Osteoblast (primary cell): ENCODE results near the gene PDLIM1. TPM values are rescaled to one million over a fixed set of nuclear protein-coding genes. Genes with fewer than 3 reads are reported as not detected.

Experiments used
- DNase-seq: peaks from one replicate; pipeline ENCODE4 v3.0.0; 2011; ENCODE audit warnings: low spot score, mixed read lengths; ENCODE audit not compliant: insufficient read length; ENCODE audit errors: missing footprints
- H2AFZ ChIP-seq: 2 replicates; pipeline ENCODE4 v1.6.0; 2011; ENCODE audit warnings: mild to moderate bottlenecking, low read length
- H3K27ac ChIP-seq: 2 replicates; pipeline ENCODE4 v1.5.1; 2011; ENCODE audit warnings: mild to moderate bottlenecking, low read depth, low read length, moderate library complexity
- H3K27me3 ChIP-seq: 2 replicates; pipeline ENCODE4 v1.6.0; 2012; ENCODE audit warnings: mild to moderate bottlenecking, control low read depth, inconsistent platforms, low read length, moderate library complexity; ENCODE audit not compliant: insufficient read depth
- H3K36me3 ChIP-seq: 2 replicates; pipeline ENCODE4 v1.5.1; 2011; ENCODE audit warnings: mild to moderate bottlenecking, low read length, control low read depth, moderate library complexity; ENCODE audit not compliant: insufficient read depth
- H3K4me1 ChIP-seq: 2 replicates; pipeline ENCODE4 v1.5.1; 2011; ENCODE audit warnings: mild to moderate bottlenecking, low read length, control low read depth, moderate library complexity; ENCODE audit not compliant: insufficient read depth
- H3K4me2 ChIP-seq: 2 replicates; pipeline ENCODE4 v1.6.0; 2011; ENCODE audit warnings: mild to moderate bottlenecking, low read length; ENCODE audit not compliant: insufficient read depth
- H3K4me3 ChIP-seq: fragments of 200-600 bp; sonication (generic); 3 replicates; pipeline ENCODE4 v1.5.1; 2012; ENCODE audit warnings: mild to moderate bottlenecking, low read length, inconsistent platforms; ENCODE audit not compliant: insufficient read depth
- H3K79me2 ChIP-seq: 2 replicates; pipeline ENCODE4 v1.6.0; 2012; ENCODE audit warnings: mild to moderate bottlenecking, low read length, control low read depth, inconsistent platforms; ENCODE audit not compliant: insufficient read depth
- H3K9me3 ChIP-seq: 2 replicates; pipeline ENCODE4 v1.5.1; 2011; ENCODE audit warnings: low read depth, low read length, control low read depth
- H4K20me1 ChIP-seq: 2 replicates; pipeline ENCODE4 v1.6.0; 2012; ENCODE audit warnings: mild to moderate bottlenecking, low read length, control low read depth; ENCODE audit not compliant: insufficient read depth
- CTCF ChIP-seq: IDR thresholded peaks from 2 replicates; pipeline ENCODE4 v1.5.1; 2011; ENCODE audit warnings: mild to moderate bottlenecking, low read depth, low read length, moderate library complexity; ENCODE audit errors: extremely low read depth
- total RNA-seq: library from RNA; depleted of rRNA; stranded (reverse); fragments of >200 nt; gene quantifications from 2 replicates; pipeline ENCODE4 v1.2.3, GENCODE V29; 2012

PDLIM1 gene
- total RNA-seq, 1 donor: 26.1 TPM

DNA sequence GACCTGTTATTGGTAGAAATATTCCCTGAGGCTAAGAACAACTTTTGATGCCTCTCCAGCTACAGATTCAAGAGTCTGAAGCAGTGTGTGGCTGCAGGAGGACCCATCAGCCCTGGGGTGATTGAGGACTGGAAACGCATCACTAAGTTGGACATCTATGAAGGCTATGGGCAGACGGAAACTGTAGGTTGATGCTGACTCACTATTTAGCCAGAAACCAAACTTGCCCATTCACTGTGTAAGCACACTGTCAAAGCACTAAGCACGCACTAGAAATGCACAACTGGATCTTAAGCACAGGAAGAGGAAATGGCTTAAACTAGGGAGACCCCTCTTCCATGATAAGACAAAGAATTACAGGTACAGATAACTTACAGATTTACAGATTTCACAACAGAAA lies 76.0 kb downstream of the PDLIM1 start:
- Histone ChIP-seq H2AFZ (peak overlapping the region; percentile 2), H3K36me3 (no peaks in the 10 kb centered on the region), H3K27me3 (no peaks in the 10 kb centered on the region), H3K4me2 (no peak overlapping the region), H3K27ac (peak overlapping the region; percentile 35), H3K79me2 (no peaks in the 10 kb centered on the region), H4K20me1 (no peaks in the 10 kb centered on the region), H3K9me3 (no peaks in the 10 kb centered on the region), H3K4me1 (peaks cover 40% of the 10 kb centered on the region), H3K4me3 (no peak overlapping the region)
- no peak for DNase-seq
- TF ChIP-seq CTCF: no peak

- H3K4me3 ChIP-seq: no peak overlapping the region
- H3K36me3 ChIP-seq: no peaks in the 10 kb centered on the region
- H4K20me1 ChIP-seq: no peaks in the 10 kb centered on the region
- H3K4me1 ChIP-seq: peaks cover 40% of the 10 kb centered on the region
- H3K27ac ChIP-seq: no peak overlapping the region
- H3K27me3 ChIP-seq: no peaks in the 10 kb centered on the region
- no peak overlapping the region for H3K4me2 ChIP-seq
- no peak overlapping the region for H2AFZ ChIP-seq
- H3K9me3 ChIP-seq: no peaks in the 10 kb centered on the region
- DNase-seq: no peak
- no peaks in the 10 kb centered on the region for H3K79me2 ChIP-seq
- TF ChIP-seq CTCF: no peak
These were observed 76.4 kb downstream of the PDLIM1 start for GRCh38 chr10:95214369-95214768.

DNA sequence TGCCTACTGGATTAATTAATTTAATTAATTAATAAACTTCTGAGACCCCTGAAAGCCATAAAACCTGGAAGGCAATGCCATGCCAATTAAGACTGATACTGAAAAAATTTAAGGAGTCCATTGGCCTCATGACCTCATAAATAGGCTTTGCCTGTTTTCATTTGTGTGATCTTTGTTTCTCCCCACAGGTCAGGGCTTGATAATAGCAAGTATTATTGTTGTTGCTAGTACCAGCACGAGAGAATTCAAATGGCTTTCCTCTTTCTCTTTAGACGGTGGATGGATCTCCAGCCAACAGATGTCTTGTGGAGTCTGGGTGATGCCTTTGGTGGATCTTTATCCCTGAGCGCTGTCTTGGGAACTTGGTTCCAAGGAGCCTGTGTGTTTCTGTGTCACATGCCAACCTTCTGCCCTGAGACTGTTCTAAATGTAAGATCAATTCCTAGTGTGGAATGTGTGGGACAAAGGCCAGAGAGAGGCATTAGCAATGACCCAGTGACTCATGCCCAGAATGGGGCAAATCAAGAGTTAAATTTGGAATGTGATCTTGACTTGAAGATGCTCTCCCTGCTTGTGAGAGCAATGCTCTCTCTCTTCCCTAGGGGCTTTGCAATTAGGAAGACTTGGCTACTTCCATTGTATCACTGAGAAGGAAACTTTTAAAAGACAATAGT lies 79.1 kb downstream of the PDLIM1 start:
- no peak for DNase-seq
- TF ChIP-seq CTCF: no peak
- no peaks in the 10 kb centered on the region for H3K9me3 ChIP-seq
- no peak overlapping the region for H3K4me2 ChIP-seq
- H3K4me1 ChIP-seq: peaks cover 27% of the 10 kb centered on the region
- no peak overlapping the region for H3K27ac ChIP-seq
- H3K4me3 ChIP-seq: no peak overlapping the region
- no peaks in the 10 kb centered on the region for H3K27me3 ChIP-seq
- H3K36me3 ChIP-seq: no peaks in the 10 kb centered on the region
- H4K20me1 ChIP-seq: no peaks in the 10 kb centered on the region
- H2AFZ ChIP-seq: no peak overlapping the region
- H3K79me2 ChIP-seq: no peaks in the 10 kb centered on the region

GRCh38 chr10:95209509-95210127 lies 81.2 kb downstream of the PDLIM1 start:
- H3K4me3 ChIP-seq: no peak overlapping the region
- no peaks in the 10 kb centered on the region for H4K20me1 ChIP-seq
- H3K4me2 ChIP-seq: no peak overlapping the region
- H3K36me3 ChIP-seq: no peaks in the 10 kb centered on the region
- no peak overlapping the region for H3K27ac ChIP-seq
- DNase-seq: no peak
- no peaks in the 10 kb centered on the region for H3K79me2 ChIP-seq
- peaks cover 19% of the 10 kb centered on the region for H3K4me1 ChIP-seq
- H2AFZ ChIP-seq: no peak overlapping the region
- H3K9me3 ChIP-seq: no peaks in the 10 kb centered on the region
- TF ChIP-seq CTCF: no peak
- H3K27me3 ChIP-seq: no peaks in the 10 kb centered on the region
